Tibial nerve (tissue), 4 donors: Measurements from ENCODE around the gene PXMP4.

Experiments used
- EP300 ChIP-seq, 2 donors: sonication (generic); formaldehyde crosslinking; IDR thresholded peaks; one replicate each; pipeline ENCODE4 v1.6.1; 2017; ENCODE audit warnings: antibody characterized with exemption in 2 of 2, mild to moderate bottlenecking in 1 of 2
- POLR2A ChIP-seq, 2 donors: fragments of 450-650 bp; IDR thresholded peaks; one replicate each; pipeline ENCODE4 v1.6.1; 2017; ENCODE audit warnings: antibody characterized with exemption in 2 of 2, mild to moderate bottlenecking in 2 of 2, moderate library complexity in 2 of 2
- TF ChIP-seq, protein P1 (sequence below), 5 experiments: fragments of 200-600 bp in 3 of 5; fragments of 450-650 bp in 2 of 5; sonication (generic) in 3 of 5; IDR thresholded peaks; one replicate each; pipeline ENCODE4 v1.5.1; 2016 to 2019; ENCODE audit warnings: antibody characterized with exemption in 5 of 5, mild to moderate bottlenecking in 3 of 5, moderate library complexity in 2 of 5

GRCh38 chr20:33670715-33671499, 49.2 kb downstream of the PXMP4 start:
- TF ChIP-seq, protein P1, sequence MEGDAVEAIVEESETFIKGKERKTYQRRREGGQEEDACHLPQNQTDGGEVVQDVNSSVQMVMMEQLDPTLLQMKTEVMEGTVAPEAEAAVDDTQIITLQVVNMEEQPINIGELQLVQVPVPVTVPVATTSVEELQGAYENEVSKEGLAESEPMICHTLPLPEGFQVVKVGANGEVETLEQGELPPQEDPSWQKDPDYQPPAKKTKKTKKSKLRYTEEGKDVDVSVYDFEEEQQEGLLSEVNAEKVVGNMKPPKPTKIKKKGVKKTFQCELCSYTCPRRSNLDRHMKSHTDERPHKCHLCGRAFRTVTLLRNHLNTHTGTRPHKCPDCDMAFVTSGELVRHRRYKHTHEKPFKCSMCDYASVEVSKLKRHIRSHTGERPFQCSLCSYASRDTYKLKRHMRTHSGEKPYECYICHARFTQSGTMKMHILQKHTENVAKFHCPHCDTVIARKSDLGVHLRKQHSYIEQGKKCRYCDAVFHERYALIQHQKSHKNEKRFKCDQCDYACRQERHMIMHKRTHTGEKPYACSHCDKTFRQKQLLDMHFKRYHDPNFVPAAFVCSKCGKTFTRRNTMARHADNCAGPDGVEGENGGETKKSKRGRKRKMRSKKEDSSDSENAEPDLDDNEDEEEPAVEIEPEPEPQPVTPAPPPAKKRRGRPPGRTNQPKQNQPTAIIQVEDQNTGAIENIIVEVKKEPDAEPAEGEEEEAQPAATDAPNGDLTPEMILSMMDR (IDR thresholded peaks at IDR 0.05), result no peak
- TF ChIP-seq POLR2A (IDR thresholded peaks at IDR 0.05) (no peak), EP300 (IDR thresholded peaks at IDR 0.05) (no peak)
